ENCODE data around the gene ALDH1B1. TPM values are rescaled to one million over a fixed set of nuclear protein-coding genes. Genes with fewer than 3 reads are reported as not detected.

The ALDH1B1 gene
- total and polyA plus RNA-seq, 9 of the 15 experiments (the other 6 are each of a cell fraction or from before 2014, with no cell fraction given), result 8.6 to 46.5 (median 30.8) TPM

DNA sequence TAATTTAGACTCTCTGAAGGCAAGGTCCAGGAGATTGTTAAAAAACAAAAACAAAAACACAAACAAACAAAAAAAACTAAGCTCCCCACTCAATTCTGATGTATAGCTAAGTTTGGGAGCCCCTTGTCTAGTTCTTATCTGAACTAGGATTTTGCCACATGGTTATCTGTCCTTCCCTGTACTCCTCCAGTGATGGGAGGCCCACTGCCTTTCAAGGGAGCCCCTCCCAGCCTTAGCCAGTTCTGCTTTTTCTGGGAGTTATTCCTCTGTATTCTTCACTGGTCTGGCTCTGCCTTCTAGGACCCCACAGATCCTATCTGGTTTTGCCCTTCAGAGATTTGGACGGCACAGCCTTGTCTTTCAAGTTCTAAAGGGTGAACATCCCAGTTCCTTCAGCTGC, 2.1 kb upstream of the ALDH1B1 start (continued):
- TF ChIP-seq GTF2F1 (IDR thresholded peaks at IDR 0.05; ENCODE audit: low read depth, low read length) (no peak), CSDE1 (IDR thresholded peaks at IDR 0.05) (no peak), MTA2 (IDR thresholded peaks at IDR 0.05; ENCODE audit: low read depth) (peak; percentile 68), EP300 (IDR thresholded peaks at IDR 0.05; ENCODE audit: low read length) (peak; percentile 69), ZSCAN32 (CRISPR knock-in tag; IDR thresholded peaks at IDR 0.05) (0 out of 2 replicates have a peak, but pooled peaks have one; percentile 37), ZNF232 (CRISPR knock-in tag; IDR thresholded peaks at IDR 0.05) (0 out of 2 replicates have a peak, but pooled peaks have one; percentile 25), RCOR1 (IDR thresholded peaks at IDR 0.05; ENCODE audit: borderline replicate concordance in 1 of 2, low read depth in 2 of 2, low read length in 2 of 2) (peak; percentile 38 to 93; a peak in 2 of 4 replicates), TBL1XR1 (IDR thresholded peaks at IDR 0.05; ENCODE audit: low read length in 2 of 2) (peak in 1 of 2 experiments; percentile 51; a peak in 1 of 4 replicates), CCNT2 (IDR thresholded peaks at IDR 0.05; ENCODE audit: borderline replicate concordance, extremely low read depth, insufficient read length, low read depth, low read length) (peak; percentile 43), LEF1 (IDR thresholded peaks at IDR 0.05) (peak; percentile 48; the same call in 1 of the 2 replicates), SREBF2 (CRISPR knock-in tag; IDR thresholded peaks at IDR 0.05) (no peak), FOSL1 (tag; conservative IDR thresholded peaks at IDR 0.05) (peak; percentile 12; the same call in 1 of the 2 replicates), CEBPG (CRISPR knock-in tag; IDR thresholded peaks at IDR 0.05) (no peak), CEBPG (tag; conservative IDR thresholded peaks at IDR 0.05 in 1 of 2, IDR thresholded peaks at IDR 0.05 in 1 of 2) (no peak), ZNF644 (tag; IDR thresholded peaks at IDR 0.05; ENCODE audit: low read depth) (0 out of 2 replicates have a peak, but pooled peaks have one; percentile 33), RNF2 (IDR thresholded peaks at IDR 0.05) (0 out of 2 replicates have a peak, but pooled peaks have one; percentile 34), POLR2AphosphoS2 (IDR thresholded peaks at IDR 0.05; ENCODE audit: low read length) (no peak), RBM15 (IDR thresholded peaks at IDR 0.05; ENCODE audit: insufficient read depth, low read length) (no peak), STAT5B (CRISPR knock-in tag; IDR thresholded peaks at IDR 0.05) (no peak), L3MBTL2 (IDR thresholded peaks at IDR 0.05) (peak; percentile 60; the same call in 1 of the 2 replicates), KDM2B (CRISPR knock-in tag; IDR thresholded peaks at IDR 0.05) (no peak), CTBP1 (IDR thresholded peaks at IDR 0.05; ENCODE audit: borderline replicate concordance) (peak; percentile 66; the same call in 1 of the 2 replicates), TAL1 (IDR thresholded peaks at IDR 0.05) (peak; percentile 67), ZFPM2 (CRISPR knock-in tag; IDR thresholded peaks at IDR 0.05) (no peak), ZKSCAN1 (IDR thresholded peaks at IDR 0.05; ENCODE audit: low read depth, low read length) (no peak)
- TF ChIP-seq, protein P1, sequence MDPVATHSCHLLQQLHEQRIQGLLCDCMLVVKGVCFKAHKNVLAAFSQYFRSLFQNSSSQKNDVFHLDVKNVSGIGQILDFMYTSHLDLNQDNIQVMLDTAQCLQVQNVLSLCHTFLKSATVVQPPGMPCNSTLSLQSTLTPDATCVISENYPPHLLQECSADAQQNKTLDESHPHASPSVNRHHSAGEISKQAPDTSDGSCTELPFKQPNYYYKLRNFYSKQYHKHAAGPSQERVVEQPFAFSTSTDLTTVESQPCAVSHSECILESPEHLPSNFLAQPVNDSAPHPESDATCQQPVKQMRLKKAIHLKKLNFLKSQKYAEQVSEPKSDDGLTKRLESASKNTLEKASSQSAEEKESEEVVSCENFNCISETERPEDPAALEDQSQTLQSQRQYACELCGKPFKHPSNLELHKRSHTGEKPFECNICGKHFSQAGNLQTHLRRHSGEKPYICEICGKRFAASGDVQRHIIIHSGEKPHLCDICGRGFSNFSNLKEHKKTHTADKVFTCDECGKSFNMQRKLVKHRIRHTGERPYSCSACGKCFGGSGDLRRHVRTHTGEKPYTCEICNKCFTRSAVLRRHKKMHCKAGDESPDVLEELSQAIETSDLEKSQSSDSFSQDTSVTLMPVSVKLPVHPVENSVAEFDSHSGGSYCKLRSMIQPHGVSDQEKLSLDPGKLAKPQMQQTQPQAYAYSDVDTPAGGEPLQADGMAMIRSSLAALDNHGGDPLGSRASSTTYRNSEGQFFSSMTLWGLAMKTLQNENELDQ (CRISPR knock-in tag; IDR thresholded peaks at IDR 0.05; ENCODE audit: borderline replicate concordance), result no peak
- TF ChIP-seq, protein P2, sequence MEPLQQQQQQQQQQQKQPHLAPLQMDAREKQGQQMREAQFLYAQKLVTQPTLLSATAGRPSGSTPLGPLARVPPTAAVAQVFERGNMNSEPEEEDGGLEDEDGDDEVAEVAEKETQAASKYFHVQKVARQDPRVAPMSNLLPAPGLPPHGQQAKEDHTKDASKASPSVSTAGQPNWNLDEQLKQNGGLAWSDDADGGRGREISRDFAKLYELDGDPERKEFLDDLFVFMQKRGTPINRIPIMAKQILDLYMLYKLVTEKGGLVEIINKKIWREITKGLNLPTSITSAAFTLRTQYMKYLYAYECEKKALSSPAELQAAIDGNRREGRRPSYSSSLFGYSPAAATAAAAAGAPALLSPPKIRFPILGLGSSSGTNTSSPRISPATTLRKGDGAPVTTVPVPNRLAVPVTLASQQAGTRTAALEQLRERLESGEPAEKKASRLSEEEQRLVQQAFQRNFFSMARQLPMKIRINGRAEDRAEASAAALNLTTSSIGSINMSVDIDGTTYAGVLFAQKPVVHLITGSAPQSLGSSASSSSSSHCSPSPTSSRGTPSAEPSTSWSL (CRISPR knock-in tag; IDR thresholded peaks at IDR 0.05; ENCODE audit: borderline replicate concordance), result no peak
- TF ChIP-seq, protein P3, sequence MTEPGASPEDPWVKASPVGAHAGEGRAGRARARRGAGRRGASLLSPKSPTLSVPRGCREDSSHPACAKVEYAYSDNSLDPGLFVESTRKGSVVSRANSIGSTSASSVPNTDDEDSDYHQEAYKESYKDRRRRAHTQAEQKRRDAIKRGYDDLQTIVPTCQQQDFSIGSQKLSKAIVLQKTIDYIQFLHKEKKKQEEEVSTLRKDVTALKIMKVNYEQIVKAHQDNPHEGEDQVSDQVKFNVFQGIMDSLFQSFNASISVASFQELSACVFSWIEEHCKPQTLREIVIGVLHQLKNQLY (CRISPR knock-in tag; conservative IDR thresholded peaks at IDR 0.05), result no peak
